Measurements from ENCODE around the gene WASHC4. TPM values are rescaled to one million over a fixed set of nuclear protein-coding genes. Genes with fewer than 3 reads are reported as not detected.

Gene WASHC4
- total and polyA plus RNA-seq, 4 donors: 11.5 to 59.1 (median 32.6) TPM

GRCh38 chr12:105214670-105215375 is 107.3 kb downstream of the WASHC4 start (continued):
- TF ChIP-seq ZBTB33 (IDR thresholded peaks at IDR 0.05) (no peak), EGR1 (IDR thresholded peaks at IDR 0.05; ENCODE audit: low read depth in 2 of 2) (peak in 1 of 2 donors; percentile 27), CTCF (IDR thresholded peaks at IDR 0.05; ENCODE audit: low read depth, low read length, missing input control) (no peak), MAX (IDR thresholded peaks at IDR 0.05) (peak; percentile 21), FOXA2 (IDR thresholded peaks at IDR 0.05) (peak; percentile 39), RXRA (IDR thresholded peaks at IDR 0.05) (peak; percentile 82 to 87)

- Histone ChIP-seq H3K27ac (ENCODE audit: low read depth in 1 of 2, low read length in 2 of 2) (no peak overlapping the region), H3K36me3 (ENCODE audit: control insufficient read depth in 4 of 4, insufficient read depth in 3 of 4, low read depth in 1 of 4, low read length in 3 of 4) (peaks cover 4 to 12% (median 6%) of the 10 kb centered on the region in 4 donors), H3K4me1 (ENCODE audit: control insufficient read depth in 4 of 4, insufficient read depth in 4 of 4, low read length in 3 of 4) (peaks cover 2 to 9% (median 4%) of the 10 kb centered on the region in 4 donors), H3K27me3 (ENCODE audit: control insufficient read depth in 4 of 4, insufficient read depth in 4 of 4, low read length in 3 of 4) (no peaks in the 10 kb centered on the region), H3K4me3 (ENCODE audit: low read depth in 1 of 3, low read length in 3 of 3) (no peak overlapping the region), H3K9ac (ENCODE audit: low read depth in 1 of 2, low read length in 2 of 2) (no peak overlapping the region), H3K9me3 (ENCODE audit: control insufficient read depth in 4 of 4, low read length in 3 of 4) (no peaks in the 10 kb centered on the region)
- no peak for DNase-seq (ENCODE audit: low spot score)
- TF ChIP-seq TAF1 (conservative IDR thresholded peaks at IDR 0.05) (no peak), HNF4A (conservative IDR thresholded peaks at IDR 0.05) (no peak), FOXA2 (IDR thresholded peaks at IDR 0.05) (no peak), HNF4G (IDR thresholded peaks at IDR 0.05) (no peak)
- WGBS: 87% methylated on average over 7 of the region's 7 CpGs
These were observed 110.9 kb downstream of the WASHC4 start for GRCh38 chr12:105218434-105218833.

Other genes with a start within 250 kb of the WASHC4 start
- gene SLC41A2, start 149.4 kb upstream of the WASHC4 start, total RNA-seq: 100 to 1,000 TPM in 1 of 2 donors, 1 to 10 TPM in 1; 7.7 to 235 TPM
- gene SLC41A2, start 149.4 kb upstream of the WASHC4 start, polyA plus RNA-seq: 10 to 100 TPM; 24.7 to 25.7 TPM
- 1 to 10 TPM; 2.1 to 3.6 TPM for gene NOPCHAP1, start 121.4 kb upstream of the WASHC4 start, total RNA-seq
- 10 to 100 TPM in 1 of 2 donors, 1 to 10 TPM in 1; 3.4 to 18.6 TPM for gene NOPCHAP1, start 121.4 kb upstream of the WASHC4 start, polyA plus RNA-seq
- under 1 TPM; 0.19 to 0.25 TPM for gene ALDH1L2, start 23.3 kb upstream of the WASHC4 start, total RNA-seq
- under 1 TPM; 0.03 to 0.10 TPM for gene ALDH1L2, start 23.3 kb upstream of the WASHC4 start, polyA plus RNA-seq
- gene APPL2, start 128.4 kb downstream of the WASHC4 start, total RNA-seq: 10 to 100 TPM; 18.3 to 21.2 TPM
- gene APPL2, start 128.4 kb downstream of the WASHC4 start, polyA plus RNA-seq: 1 to 10 TPM; 7.1 TPM
- 1 to 10 TPM; 2.2 to 3.4 TPM for gene C12orf75, start 223.0 kb downstream of the WASHC4 start, total RNA-seq
- gene C12orf75, start 223.0 kb downstream of the WASHC4 start, polyA plus RNA-seq: 1 to 10 TPM; 1.2 to 3.9 TPM